Ishikawa (cell line): ENCODE measurements around the gene CLSTN2.

Experiments used
- CEBPB ChIP-seq: IDR thresholded peaks from 2 replicates; pipeline ENCODE4 v1.6.1; 2012
- CREB1 ChIP-seq: IDR thresholded peaks from 2 replicates; pipeline ENCODE4 v1.6.1; 2012; ENCODE audit warnings: low read depth
- EP300 ChIP-seq: IDR thresholded peaks from 2 replicates; pipeline ENCODE4 v1.6.1; 2012; ENCODE audit warnings: borderline replicate concordance
- FOXM1 ChIP-seq: IDR thresholded peaks from 2 replicates; pipeline ENCODE4 v1.6.1; 2012; ENCODE audit warnings: low read depth, borderline replicate concordance
- RAD21 ChIP-seq: IDR thresholded peaks from 2 replicates; pipeline ENCODE4 v1.6.1; 2012; ENCODE audit warnings: low read depth
- TAF1 ChIP-seq: IDR thresholded peaks from 2 replicates; pipeline ENCODE4 v1.6.1; 2012; ENCODE audit warnings: low read depth, mild to moderate bottlenecking
- TEAD4 ChIP-seq: IDR thresholded peaks from 2 replicates; pipeline ENCODE4 v1.6.1; 2012
- YY1 ChIP-seq: IDR thresholded peaks from 2 replicates; pipeline ENCODE4 v1.6.1; 2012; ENCODE audit warnings: low read depth
- TF ChIP-seq, protein P1 (sequence below): IDR thresholded peaks from 2 replicates; pipeline ENCODE4 v1.6.1; 2012; ENCODE audit warnings: low read depth, mild to moderate bottlenecking
- TF ChIP-seq, protein P2 (sequence below): IDR thresholded peaks from 2 replicates; pipeline ENCODE4 v1.6.1; 2012
- TF ChIP-seq, protein P3 (sequence below): IDR thresholded peaks from 2 replicates; pipeline ENCODE4 v1.6.1; 2012

DNA sequence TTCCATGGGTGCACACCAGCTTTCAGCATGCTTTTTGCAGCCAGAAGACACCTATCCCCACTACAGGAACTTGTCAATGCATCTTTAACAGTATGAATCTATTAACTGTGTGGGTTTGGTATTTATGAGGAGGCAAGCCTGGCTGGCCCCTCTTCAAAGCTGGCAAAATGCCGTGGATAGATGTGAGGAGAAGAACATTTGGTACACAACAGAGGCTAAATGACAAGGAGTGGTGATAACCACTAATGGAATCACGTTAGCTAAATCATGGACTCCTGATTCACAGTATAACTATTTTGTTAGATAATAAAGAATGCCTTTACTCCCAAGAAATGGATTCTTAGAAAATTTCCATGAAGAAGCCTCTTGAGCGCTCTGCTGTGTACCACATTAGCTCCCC is 187.2 kb downstream of the CLSTN2 start:
- TF ChIP-seq CEBPB (no peak), TAF1 (no peak), CREB1 (no peak), FOXM1 (no peak), EP300 (no peak), RAD21 (no peak), YY1 (no peak), TEAD4 (no peak)
- TF ChIP-seq, protein P1, sequence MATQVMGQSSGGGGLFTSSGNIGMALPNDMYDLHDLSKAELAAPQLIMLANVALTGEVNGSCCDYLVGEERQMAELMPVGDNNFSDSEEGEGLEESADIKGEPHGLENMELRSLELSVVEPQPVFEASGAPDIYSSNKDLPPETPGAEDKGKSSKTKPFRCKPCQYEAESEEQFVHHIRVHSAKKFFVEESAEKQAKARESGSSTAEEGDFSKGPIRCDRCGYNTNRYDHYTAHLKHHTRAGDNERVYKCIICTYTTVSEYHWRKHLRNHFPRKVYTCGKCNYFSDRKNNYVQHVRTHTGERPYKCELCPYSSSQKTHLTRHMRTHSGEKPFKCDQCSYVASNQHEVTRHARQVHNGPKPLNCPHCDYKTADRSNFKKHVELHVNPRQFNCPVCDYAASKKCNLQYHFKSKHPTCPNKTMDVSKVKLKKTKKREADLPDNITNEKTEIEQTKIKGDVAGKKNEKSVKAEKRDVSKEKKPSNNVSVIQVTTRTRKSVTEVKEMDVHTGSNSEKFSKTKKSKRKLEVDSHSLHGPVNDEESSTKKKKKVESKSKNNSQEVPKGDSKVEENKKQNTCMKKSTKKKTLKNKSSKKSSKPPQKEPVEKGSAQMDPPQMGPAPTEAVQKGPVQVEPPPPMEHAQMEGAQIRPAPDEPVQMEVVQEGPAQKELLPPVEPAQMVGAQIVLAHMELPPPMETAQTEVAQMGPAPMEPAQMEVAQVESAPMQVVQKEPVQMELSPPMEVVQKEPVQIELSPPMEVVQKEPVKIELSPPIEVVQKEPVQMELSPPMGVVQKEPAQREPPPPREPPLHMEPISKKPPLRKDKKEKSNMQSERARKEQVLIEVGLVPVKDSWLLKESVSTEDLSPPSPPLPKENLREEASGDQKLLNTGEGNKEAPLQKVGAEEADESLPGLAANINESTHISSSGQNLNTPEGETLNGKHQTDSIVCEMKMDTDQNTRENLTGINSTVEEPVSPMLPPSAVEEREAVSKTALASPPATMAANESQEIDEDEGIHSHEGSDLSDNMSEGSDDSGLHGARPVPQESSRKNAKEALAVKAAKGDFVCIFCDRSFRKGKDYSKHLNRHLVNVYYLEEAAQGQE: no peak
- TF ChIP-seq, protein P2, sequence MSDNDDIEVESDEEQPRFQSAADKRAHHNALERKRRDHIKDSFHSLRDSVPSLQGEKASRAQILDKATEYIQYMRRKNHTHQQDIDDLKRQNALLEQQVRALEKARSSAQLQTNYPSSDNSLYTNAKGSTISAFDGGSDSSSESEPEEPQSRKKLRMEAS: no peak
- TF ChIP-seq, protein P3, sequence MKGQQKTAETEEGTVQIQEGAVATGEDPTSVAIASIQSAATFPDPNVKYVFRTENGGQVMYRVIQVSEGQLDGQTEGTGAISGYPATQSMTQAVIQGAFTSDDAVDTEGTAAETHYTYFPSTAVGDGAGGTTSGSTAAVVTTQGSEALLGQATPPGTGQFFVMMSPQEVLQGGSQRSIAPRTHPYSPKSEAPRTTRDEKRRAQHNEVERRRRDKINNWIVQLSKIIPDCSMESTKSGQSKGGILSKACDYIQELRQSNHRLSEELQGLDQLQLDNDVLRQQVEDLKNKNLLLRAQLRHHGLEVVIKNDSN: no peak
